ENCODE results near the gene CAPN6. TPM values are rescaled to one million over a fixed set of nuclear protein-coding genes. Genes with fewer than 3 reads are reported as not detected.

The CAPN6 gene
- total RNA-seq: not detected

GRCh38 chrX:111270339-111270738, at the start of gene CAPN6:
CAPN6 (minus strand) TSS chrX:111270483; CDS start chrX:111263936, 6,547 bp downstream.

Other genes with a start within 250 kb of the CAPN6 start
- under 1 TPM; under 0.01 TPM for gene PAK3, start 174.3 kb downstream of the CAPN6 start, total RNA-seq
- 1 to 10 TPM in 1 of 2 donors, under 1 TPM in 1; 0.33 to 3.1 TPM for gene DCX, start 141.7 kb upstream of the CAPN6 start, total RNA-seq
- gene SERTM2, start 241.2 kb upstream of the CAPN6 start, total RNA-seq: under 1 TPM; 0.33 to 0.34 TPM